GM10266 (cell line): ENCODE results near the gene KIF5C.
"Not testable (repeated sequence)": the region's sequence is repeated elsewhere in the genome, so short reads cannot be mapped to it uniquely, and the experiment has no call there.

Experiments used
- DNase-seq: peaks from one replicate; pipeline ENCODE4 v3.0.0; 2012; ENCODE audit errors: extremely low spot score
- TF ChIP-seq, protein P1 (sequence below): IDR thresholded peaks from 2 replicates; pipeline ENCODE4 v1.5.1; 2012; ENCODE audit warnings: mild to moderate bottlenecking, low read depth; ENCODE audit not compliant: control insufficient read depth, insufficient read depth; ENCODE audit errors: missing control alignments

KIF5C gene

GRCh38 chr2:148978706-148979105 is 103.7 kb downstream of the KIF5C start:
- no peak for DNase-seq
- TF ChIP-seq, protein P1, sequence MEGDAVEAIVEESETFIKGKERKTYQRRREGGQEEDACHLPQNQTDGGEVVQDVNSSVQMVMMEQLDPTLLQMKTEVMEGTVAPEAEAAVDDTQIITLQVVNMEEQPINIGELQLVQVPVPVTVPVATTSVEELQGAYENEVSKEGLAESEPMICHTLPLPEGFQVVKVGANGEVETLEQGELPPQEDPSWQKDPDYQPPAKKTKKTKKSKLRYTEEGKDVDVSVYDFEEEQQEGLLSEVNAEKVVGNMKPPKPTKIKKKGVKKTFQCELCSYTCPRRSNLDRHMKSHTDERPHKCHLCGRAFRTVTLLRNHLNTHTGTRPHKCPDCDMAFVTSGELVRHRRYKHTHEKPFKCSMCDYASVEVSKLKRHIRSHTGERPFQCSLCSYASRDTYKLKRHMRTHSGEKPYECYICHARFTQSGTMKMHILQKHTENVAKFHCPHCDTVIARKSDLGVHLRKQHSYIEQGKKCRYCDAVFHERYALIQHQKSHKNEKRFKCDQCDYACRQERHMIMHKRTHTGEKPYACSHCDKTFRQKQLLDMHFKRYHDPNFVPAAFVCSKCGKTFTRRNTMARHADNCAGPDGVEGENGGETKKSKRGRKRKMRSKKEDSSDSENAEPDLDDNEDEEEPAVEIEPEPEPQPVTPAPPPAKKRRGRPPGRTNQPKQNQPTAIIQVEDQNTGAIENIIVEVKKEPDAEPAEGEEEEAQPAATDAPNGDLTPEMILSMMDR: no peak

GRCh38 chr2:148979164-148979918 is 104.3 kb downstream of the KIF5C start:
- TF ChIP-seq, protein P1: no peak
- DNase-seq: no peak

DNA sequence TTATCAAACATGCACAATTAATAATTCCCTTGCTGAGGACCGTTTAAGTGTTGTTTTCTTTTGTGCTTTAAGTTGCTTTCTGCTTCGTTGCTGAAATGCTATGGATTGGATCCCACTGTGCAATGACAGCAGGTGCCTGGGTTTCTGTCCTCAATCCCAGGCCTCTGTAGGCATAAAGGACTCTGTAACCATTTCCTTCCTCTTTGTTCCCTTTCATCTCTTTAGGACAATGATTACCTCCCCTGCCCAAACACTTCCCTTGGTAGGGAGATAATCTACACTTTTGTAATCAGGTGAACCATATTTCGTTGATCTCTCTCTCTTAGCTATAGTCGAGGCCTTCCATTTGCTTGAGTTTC is 104.9 kb downstream of the KIF5C start:
- TF ChIP-seq, protein P1: no peak

GRCh38 chr2:148980496-148980895 is 105.5 kb downstream of the KIF5C start:
- DNase-seq: not testable (repeated sequence)

More for the DNA sequence above, 104.9 kb downstream of the KIF5C start:
- DNase-seq: no peak

- TF ChIP-seq, protein P1: no peak
- no peak for DNase-seq
These were observed 106.3 kb downstream of the KIF5C start for GRCh38 chr2:148981324-148981723.

GRCh38 chr2:148981781-148982180 is 106.8 kb downstream of the KIF5C start:
- TF ChIP-seq, protein P1: no peak
- DNase-seq: no peak

DNA sequence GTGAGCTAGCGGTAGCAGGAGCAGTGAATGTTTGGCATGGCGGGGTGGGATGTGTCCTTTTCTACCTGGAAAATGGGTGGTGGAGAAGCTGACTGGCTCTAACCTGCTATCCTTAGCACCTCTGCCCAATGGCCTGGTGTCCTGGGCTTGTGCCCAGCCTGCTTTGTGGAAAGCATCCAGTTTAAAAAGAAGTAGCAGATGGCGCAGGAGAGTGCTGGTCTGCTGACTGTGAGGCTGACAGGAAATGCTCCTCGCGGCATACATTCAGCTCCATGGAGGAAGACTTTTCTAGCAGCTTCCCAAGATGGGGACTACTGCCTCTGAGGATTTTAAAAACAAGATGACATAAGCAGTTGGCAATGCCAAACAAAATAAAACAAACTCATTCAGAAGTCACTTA is 107.3 kb downstream of the KIF5C start:
- TF ChIP-seq, protein P1: no peak
- DNase-seq: no peak

GRCh38 chr2:148983896-148984295 is 108.9 kb downstream of the KIF5C start:
- TF ChIP-seq, protein P1: no peak
- DNase-seq: no peak
